ENCODE data around the gene STXBP6. TPM values are rescaled to one million over a fixed set of nuclear protein-coding genes. Genes with fewer than 3 reads are reported as not detected.
"Not testable (repeated sequence)": the region's sequence is repeated elsewhere in the genome, so short reads cannot be mapped to it uniquely, and the experiment has no call there.

Gene STXBP6
- polyA plus RNA-seq, 1 donor (not counting 4 experiments of a cell fraction or from before 2014, with no cell fraction given) = 1.4 TPM

DNA sequence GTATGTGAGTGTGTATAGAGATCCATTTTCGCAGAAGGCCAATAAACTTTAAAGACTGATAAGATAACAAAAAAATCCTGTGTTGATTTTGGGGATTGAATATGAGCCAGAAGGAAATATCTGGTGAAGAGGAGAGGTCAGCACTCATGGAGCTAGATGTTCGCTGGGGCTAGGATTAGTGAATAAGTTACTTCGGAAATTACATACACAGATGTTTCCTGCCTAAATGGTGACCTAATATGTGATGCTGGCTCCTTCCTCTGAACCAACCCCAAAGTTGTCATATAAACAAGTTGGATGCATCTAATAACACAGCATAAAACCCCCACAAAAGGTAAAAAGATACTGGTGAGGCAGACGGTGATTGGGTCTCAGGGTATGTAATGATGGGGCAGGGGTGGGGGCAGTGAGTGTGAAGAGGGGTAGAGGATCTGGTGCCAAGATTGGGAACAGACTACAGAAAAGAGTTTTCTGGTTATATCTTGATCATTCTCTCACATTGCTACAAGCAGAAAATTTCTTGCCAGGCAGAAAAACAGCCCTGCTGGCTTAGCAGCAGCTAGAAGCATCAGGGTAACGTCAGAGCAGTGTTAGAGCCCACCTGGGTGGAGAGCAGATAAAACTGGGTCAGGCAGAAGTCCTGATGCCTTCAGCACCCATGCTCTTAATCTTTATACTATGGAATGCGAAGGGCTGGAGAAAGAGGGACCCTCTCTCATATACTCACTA is 275.6 kb downstream of the STXBP6 start:
- Histone ChIP-seq H2AFZ (ENCODE audit: control insufficient read depth, low read length) (no peak overlapping the region), H3K9me3 (ENCODE audit: control insufficient read depth, low read depth, low read length) (no peaks in the 10 kb centered on the region), H3K9ac (ENCODE audit: control insufficient read depth, extremely low read depth, insufficient read depth, low read length) (no peak overlapping the region), H3K27ac (ENCODE audit: control insufficient read depth, insufficient read depth, low read length) (no peak overlapping the region), H3K4me3 (ENCODE audit: control insufficient read depth in 2 of 3, extremely low read depth in 1 of 3, insufficient read depth in 2 of 3, low read depth in 1 of 3, low read length in 3 of 3) (no peak overlapping the region), H3K9me1 (ENCODE audit: control insufficient read depth, extremely low read depth, insufficient read depth, low read length) (no peaks in the 10 kb centered on the region), H4K20me1 (ENCODE audit: control insufficient read depth, extremely low read depth, insufficient read depth, low read length) (no peaks in the 10 kb centered on the region), H3K36me3 (ENCODE audit: control insufficient read depth in 2 of 2, extremely low read depth in 1 of 2, insufficient read depth in 2 of 2, low read length in 2 of 2) (no peaks in the 10 kb centered on the region), H3K4me2 (ENCODE audit: control insufficient read depth, extremely low read depth, insufficient read depth, low read depth, low read length) (no peak overlapping the region), H3K79me2 (ENCODE audit: control insufficient read depth, insufficient read depth, low read length) (no peaks in the 10 kb centered on the region), H3K4me1 (ENCODE audit: control insufficient read depth, extremely low read depth, insufficient read depth, low read length) (no peaks in the 10 kb centered on the region), H3K27me3 (ENCODE audit: control insufficient read depth, extremely low read depth, insufficient read depth, low read length) (no peaks in the 10 kb centered on the region)
- no peak for DNase-seq (ENCODE audit: low read depth, low spot score)
- no peak for FAIRE-seq
- dilution Hi-C loops (cut with MboI; ENCODE audit: extremely low pct_ligation_motif_present, low sequenced_read_pairs) = no loop called here
- TF ChIP-seq EZH2 (IDR thresholded peaks at IDR 0.05; ENCODE audit: low read length) = no peak
- TF ChIP-seq, protein P1, sequence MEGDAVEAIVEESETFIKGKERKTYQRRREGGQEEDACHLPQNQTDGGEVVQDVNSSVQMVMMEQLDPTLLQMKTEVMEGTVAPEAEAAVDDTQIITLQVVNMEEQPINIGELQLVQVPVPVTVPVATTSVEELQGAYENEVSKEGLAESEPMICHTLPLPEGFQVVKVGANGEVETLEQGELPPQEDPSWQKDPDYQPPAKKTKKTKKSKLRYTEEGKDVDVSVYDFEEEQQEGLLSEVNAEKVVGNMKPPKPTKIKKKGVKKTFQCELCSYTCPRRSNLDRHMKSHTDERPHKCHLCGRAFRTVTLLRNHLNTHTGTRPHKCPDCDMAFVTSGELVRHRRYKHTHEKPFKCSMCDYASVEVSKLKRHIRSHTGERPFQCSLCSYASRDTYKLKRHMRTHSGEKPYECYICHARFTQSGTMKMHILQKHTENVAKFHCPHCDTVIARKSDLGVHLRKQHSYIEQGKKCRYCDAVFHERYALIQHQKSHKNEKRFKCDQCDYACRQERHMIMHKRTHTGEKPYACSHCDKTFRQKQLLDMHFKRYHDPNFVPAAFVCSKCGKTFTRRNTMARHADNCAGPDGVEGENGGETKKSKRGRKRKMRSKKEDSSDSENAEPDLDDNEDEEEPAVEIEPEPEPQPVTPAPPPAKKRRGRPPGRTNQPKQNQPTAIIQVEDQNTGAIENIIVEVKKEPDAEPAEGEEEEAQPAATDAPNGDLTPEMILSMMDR (optimal IDR thresholded peaks at IDR 0.05 in 1 of 3, IDR thresholded peaks at IDR 0.05 in 1 of 3, conservative IDR thresholded peaks at IDR 0.05 in 1 of 3; ENCODE audit: extremely low read depth in 1 of 3, insufficient read depth in 2 of 3, low read length in 3 of 3) = no peak

DNA sequence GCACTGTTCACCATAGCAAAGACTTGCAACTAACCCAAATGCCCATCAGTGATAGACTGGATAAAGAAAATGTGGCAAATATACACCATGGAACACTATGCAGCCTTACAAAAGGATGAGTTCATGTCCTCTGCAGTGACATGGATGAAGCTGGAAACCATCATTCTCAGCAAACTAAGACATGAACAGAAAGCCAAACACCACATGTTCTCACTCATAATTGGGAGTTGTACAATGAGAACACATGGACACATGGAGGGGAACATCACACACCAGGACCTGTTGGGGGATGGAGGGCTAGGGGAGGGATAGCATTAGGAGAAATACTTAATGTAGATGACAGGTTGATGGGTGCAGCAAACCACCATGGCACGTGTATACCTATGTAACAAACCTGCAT is 276.4 kb downstream of the STXBP6 start:
- H3K4me2 ChIP-seq (ENCODE audit: control insufficient read depth, extremely low read depth, insufficient read depth, low read depth, low read length); H3K4me3 ChIP-seq (ENCODE audit: control insufficient read depth in 2 of 3, extremely low read depth in 1 of 3, insufficient read depth in 2 of 3, low read depth in 1 of 3, low read length in 3 of 3); H4K20me1 ChIP-seq (ENCODE audit: control insufficient read depth, extremely low read depth, insufficient read depth, low read length); DNase-seq (ENCODE audit: low read depth, low spot score); FAIRE-seq; H3K79me2 ChIP-seq (ENCODE audit: control insufficient read depth, insufficient read depth, low read length); H3K9me1 ChIP-seq (ENCODE audit: control insufficient read depth, extremely low read depth, insufficient read depth, low read length); H3K36me3 ChIP-seq (ENCODE audit: control insufficient read depth in 2 of 2, extremely low read depth in 1 of 2, insufficient read depth in 2 of 2, low read length in 2 of 2); H3K27ac ChIP-seq (ENCODE audit: control insufficient read depth, insufficient read depth, low read length); H3K9me3 ChIP-seq (ENCODE audit: control insufficient read depth, low read depth, low read length); H3K9ac ChIP-seq (ENCODE audit: control insufficient read depth, extremely low read depth, insufficient read depth, low read length); H3K27me3 ChIP-seq (ENCODE audit: control insufficient read depth, extremely low read depth, insufficient read depth, low read length); H3K4me1 ChIP-seq (ENCODE audit: control insufficient read depth, extremely low read depth, insufficient read depth, low read length); H2AFZ ChIP-seq (ENCODE audit: control insufficient read depth, low read length); dilution Hi-C loops (cut with MboI; ENCODE audit: extremely low pct_ligation_motif_present, low sequenced_read_pairs): not testable (repeated sequence)

DNA sequence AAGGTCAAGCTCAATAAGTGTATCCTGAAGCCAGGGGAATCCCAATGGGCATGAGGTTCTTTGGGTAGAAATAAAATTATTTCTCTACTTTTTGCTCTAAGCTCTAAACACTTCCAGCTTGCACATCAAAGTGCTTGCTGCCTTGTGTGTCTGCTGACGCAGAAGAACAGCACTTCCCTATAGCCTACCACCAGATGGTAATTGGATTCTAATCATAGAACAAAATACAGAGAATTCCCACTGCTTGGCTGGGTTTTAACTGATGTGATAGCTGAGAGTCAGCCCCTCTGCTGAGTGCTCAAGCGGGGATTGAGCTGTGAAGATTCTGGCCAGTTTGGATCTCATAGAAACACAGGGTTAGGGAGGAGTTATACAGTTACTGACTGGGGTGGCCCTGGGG is 283.5 kb downstream of the STXBP6 start:
- H3K4me2 ChIP-seq (ENCODE audit: control insufficient read depth, extremely low read depth, insufficient read depth, low read depth, low read length) = no peak overlapping the region
- H3K4me1 ChIP-seq (ENCODE audit: control insufficient read depth, extremely low read depth, insufficient read depth, low read length) = no peaks in the 10 kb centered on the region
- dilution Hi-C loops (cut with MboI; ENCODE audit: extremely low pct_ligation_motif_present, low sequenced_read_pairs) = no loop called here
- H3K9me1 ChIP-seq (ENCODE audit: control insufficient read depth, extremely low read depth, insufficient read depth, low read length) = no peaks in the 10 kb centered on the region
- DNase-seq (ENCODE audit: low read depth, low spot score) (no peak), FAIRE-seq (no peak)
- H3K9ac ChIP-seq (ENCODE audit: control insufficient read depth, extremely low read depth, insufficient read depth, low read length) = no peak overlapping the region
- H3K27ac ChIP-seq (ENCODE audit: control insufficient read depth, insufficient read depth, low read length) = no peak overlapping the region
- TF ChIP-seq, protein P1 (optimal IDR thresholded peaks at IDR 0.05 in 1 of 3, IDR thresholded peaks at IDR 0.05 in 1 of 3, conservative IDR thresholded peaks at IDR 0.05 in 1 of 3; ENCODE audit: extremely low read depth in 1 of 3, insufficient read depth in 2 of 3, low read length in 3 of 3) = no peak
- TF ChIP-seq EZH2 (IDR thresholded peaks at IDR 0.05; ENCODE audit: low read length) = no peak
- H3K36me3 ChIP-seq (ENCODE audit: control insufficient read depth in 2 of 2, extremely low read depth in 1 of 2, insufficient read depth in 2 of 2, low read length in 2 of 2) = no peaks in the 10 kb centered on the region
- H4K20me1 ChIP-seq (ENCODE audit: control insufficient read depth, extremely low read depth, insufficient read depth, low read length) = no peaks in the 10 kb centered on the region
- no peaks in the 10 kb centered on the region for H3K9me3 ChIP-seq (ENCODE audit: control insufficient read depth, low read depth, low read length)
- H3K4me3 ChIP-seq (ENCODE audit: control insufficient read depth in 2 of 3, extremely low read depth in 1 of 3, insufficient read depth in 2 of 3, low read depth in 1 of 3, low read length in 3 of 3) = no peak overlapping the region
- no peak overlapping the region for H2AFZ ChIP-seq (ENCODE audit: control insufficient read depth, low read length)
- H3K27me3 ChIP-seq (ENCODE audit: control insufficient read depth, extremely low read depth, insufficient read depth, low read length) = no peaks in the 10 kb centered on the region
- no peaks in the 10 kb centered on the region for H3K79me2 ChIP-seq (ENCODE audit: control insufficient read depth, insufficient read depth, low read length)
